ENCODE results near the gene SRF. TPM values are rescaled to one million over a fixed set of nuclear protein-coding genes. Genes with fewer than 3 reads are reported as not detected.

Gene SRF
- total and polyA plus RNA-seq, 2 donors (not counting 1 experiment from before 2014, with no cell fraction given) = 21.7 to 22.7 TPM

DNA sequence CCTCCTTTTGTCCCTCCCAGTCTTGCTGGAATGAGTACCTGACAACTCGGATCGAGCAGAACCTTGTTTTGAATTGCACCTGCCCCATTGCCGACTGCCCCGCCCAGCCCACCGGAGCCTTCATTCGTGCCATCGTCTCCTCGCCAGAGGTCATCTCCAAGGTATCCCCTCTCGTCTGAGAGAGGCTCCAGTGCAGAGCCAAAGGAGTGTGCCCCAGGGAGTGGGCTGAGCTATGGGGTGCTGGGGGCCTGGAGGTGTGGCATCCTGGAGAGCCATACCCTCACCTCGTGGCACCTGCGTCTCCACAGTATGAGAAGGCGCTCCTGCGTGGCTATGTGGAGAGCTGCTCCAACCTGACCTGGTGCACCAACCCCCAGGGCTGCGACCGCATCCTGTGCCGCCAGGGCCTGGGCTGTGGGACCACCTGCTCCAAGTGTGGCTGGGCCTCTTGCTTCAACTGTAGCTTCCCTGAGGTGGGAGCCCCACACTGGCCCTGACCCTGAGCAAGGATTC lies 49.4 kb downstream of the SRF start:
- Histone ChIP-seq H3K4me3 (ENCODE audit: control extremely low read depth in 1 of 5, extremely low read depth in 1 of 5, insufficient read depth in 1 of 5, low read depth in 2 of 5, low read length in 4 of 5) (no peak overlapping the region), H3K9ac (ENCODE audit: low read length) (no peak overlapping the region), H4K20me1 (ENCODE audit: control insufficient read depth, insufficient read depth, low read length, poor library complexity, severe bottlenecking) (no peaks in the 10 kb centered on the region), H2AFZ (ENCODE audit: insufficient read depth, low read depth, low read length, poor library complexity, severe bottlenecking) (no peak overlapping the region), H3K27me3 (replicated peaks in 1 of 4; ENCODE audit: control extremely low read depth in 1 of 4, control insufficient read depth in 3 of 4, insufficient read depth in 4 of 4, low read length in 3 of 4) (no peaks in the 10 kb centered on the region), H3K79me2 (ENCODE audit: control insufficient read depth, insufficient read depth, low read length) (peaks cover 35% of the 10 kb centered on the region), H3K36me3 (replicated peaks in 1 of 2; ENCODE audit: control extremely low read depth in 1 of 2, control insufficient read depth in 1 of 2, extremely low read depth in 1 of 2, insufficient read depth in 2 of 2, low read length in 1 of 2) (peaks cover 1 to 43% of the 10 kb centered on the region in 2 experiments), H3K4me2 (replicated peaks; ENCODE audit: low read depth, low read length, poor library complexity, severe bottlenecking) (no peak overlapping the region), H3K27ac (ENCODE audit: low read length in 2 of 2) (no peak overlapping the region), H3K4me1 (ENCODE audit: control insufficient read depth in 2 of 2, insufficient read depth in 2 of 2, low read length in 2 of 2) (peaks cover 25 to 34% of the 10 kb centered on the region in 2 donors), H3K9me3 (ENCODE audit: control extremely low read depth in 1 of 3, control insufficient read depth in 2 of 3, insufficient read depth in 1 of 3, low read length in 2 of 3) (no peaks in the 10 kb centered on the region)
- Mint-ChIP-seq H3K27me3 (no peaks in the 10 kb centered on the region), H3K4me3 (no peak overlapping the region), H3K9me3 (ENCODE audit: insufficient read depth) (no peaks in the 10 kb centered on the region), H3K27ac (no peak overlapping the region), H3K4me1 (peaks cover 32% of the 10 kb centered on the region)
- CTCF ChIA-PET = interaction anchor here (1.2 kb wide), 1 partner anchor 9 kb away, joined by 3 read pairs; no protein-coding TSS in a partner anchor
- DNase-seq (no peak), ATAC-seq (ENCODE audit: low read depth) (no peak)
- WGBS (ENCODE audit: insufficient coverage) = 100% methylated on average over 16 of the region's 16 CpGs
- intact Hi-C loops (cut with micrococcal nuclease) = loop anchor here (10.0 kb wide), 1 partner anchor 404 kb away; the partner anchor contains the start of gene GTPBP2
- POLR2A ChIA-PET = no interaction called here
- TF ChIP-seq EZH2 (IDR thresholded peaks at IDR 0.05; ENCODE audit: borderline replicate concordance, insufficient read depth, low read depth, low read length, poor library complexity, severe bottlenecking) = no peak
- TF ChIP-seq, protein P1, sequence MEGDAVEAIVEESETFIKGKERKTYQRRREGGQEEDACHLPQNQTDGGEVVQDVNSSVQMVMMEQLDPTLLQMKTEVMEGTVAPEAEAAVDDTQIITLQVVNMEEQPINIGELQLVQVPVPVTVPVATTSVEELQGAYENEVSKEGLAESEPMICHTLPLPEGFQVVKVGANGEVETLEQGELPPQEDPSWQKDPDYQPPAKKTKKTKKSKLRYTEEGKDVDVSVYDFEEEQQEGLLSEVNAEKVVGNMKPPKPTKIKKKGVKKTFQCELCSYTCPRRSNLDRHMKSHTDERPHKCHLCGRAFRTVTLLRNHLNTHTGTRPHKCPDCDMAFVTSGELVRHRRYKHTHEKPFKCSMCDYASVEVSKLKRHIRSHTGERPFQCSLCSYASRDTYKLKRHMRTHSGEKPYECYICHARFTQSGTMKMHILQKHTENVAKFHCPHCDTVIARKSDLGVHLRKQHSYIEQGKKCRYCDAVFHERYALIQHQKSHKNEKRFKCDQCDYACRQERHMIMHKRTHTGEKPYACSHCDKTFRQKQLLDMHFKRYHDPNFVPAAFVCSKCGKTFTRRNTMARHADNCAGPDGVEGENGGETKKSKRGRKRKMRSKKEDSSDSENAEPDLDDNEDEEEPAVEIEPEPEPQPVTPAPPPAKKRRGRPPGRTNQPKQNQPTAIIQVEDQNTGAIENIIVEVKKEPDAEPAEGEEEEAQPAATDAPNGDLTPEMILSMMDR (IDR thresholded peaks at IDR 0.05) = no peak

All from B cell (primary cell).